AG20443 (cell line): ENCODE measurements around the gene CCDC54.
A peak's percentile ranks its signal among the peaks of the same experiment; 100 is the strongest.

Source experiments
- DNase-seq: peaks from one replicate; pipeline ENCODE4 v3.0.0; 2012; ENCODE audit warnings: low spot score, mixed read lengths

The CCDC54 gene

DNA sequence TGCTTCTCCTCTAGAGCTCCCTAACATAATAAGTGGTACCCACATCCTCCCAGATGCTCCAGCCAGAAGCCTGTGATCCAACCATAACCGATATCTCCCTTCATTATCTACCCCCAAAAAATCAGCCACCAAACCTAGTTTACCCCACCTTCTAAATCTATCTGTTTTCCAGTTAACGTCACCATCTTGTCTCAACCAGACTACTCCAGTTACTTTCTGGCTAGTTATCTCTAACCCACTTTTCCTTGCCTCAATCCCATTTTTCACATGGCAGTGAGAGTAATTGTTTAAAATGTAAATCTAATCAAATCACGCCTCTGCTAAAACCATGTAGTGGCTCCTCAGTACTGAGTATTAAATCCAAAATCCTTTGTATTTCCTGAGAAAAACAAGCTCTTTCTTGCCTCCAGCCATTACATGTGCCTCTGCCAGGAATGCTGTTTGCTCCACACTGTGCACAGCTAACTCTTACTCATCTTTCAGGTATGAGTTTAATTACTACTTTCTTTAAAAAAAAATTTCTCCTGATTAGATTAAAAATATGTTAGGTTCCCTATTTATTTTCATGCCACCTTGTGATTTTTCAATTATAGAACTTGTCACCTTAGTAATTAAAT lies 15.4 kb downstream of the CCDC54 start:
- peak; percentile 62 for DNase-seq

DNA sequence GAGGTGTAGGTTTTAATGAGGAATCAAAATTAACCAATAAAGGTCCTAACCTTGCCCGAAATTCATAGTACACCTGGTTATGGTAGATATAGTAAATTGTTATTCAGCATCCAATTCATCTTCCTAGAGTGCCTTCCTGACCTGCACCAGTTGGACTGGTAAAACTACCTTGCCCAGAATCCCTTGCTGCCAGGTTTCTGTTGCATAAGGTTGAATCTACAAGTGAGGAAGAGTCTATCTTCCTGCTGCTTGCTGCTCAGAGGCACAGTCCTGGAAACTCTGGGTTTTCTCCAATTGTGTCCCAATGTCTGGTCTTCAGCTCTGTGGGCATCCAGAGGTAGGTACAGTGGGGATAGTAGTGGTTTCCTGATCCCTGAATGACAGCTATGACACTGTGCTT lies 17.3 kb downstream of the CCDC54 start:
- DNase-seq = no peak

DNA sequence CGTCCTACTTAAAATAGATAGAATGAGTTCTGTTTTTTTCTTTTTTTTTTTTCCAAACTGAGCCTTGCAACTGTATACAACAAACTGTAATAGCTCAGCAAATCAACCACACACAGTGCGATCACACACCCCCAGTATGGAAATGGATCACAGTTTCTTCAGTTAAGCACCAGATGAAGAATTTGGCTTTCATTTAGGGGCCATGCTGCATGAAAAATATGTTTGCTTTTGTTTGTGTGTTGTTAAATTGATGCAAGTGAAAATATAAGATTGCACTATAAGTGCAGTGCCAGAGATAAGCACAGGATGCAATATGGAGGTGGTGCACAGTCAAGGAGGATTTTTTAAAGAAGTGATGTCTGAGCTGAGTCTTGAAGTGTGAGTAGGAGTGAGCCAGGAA lies 17.8 kb downstream of the CCDC54 start:
- no peak for DNase-seq

DNA sequence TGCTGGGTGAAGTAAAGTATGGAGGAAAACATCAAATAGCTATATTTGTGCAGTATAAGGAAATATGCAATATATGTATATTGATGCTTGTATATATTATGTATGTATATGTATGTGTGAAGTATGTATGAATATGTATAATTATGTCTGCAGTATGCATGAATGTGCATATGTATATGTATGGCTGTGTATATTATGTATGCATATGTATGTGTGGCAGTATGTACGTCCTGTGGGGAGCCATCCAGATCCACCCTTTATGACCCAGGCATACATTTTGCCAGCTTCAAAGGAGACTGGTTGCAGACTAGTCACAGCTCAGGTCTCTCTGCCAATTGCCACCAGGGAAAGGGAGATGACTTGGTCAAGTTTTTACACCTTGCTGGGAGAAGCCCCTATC lies 24.1 kb downstream of the CCDC54 start:
- no peak for DNase-seq

DNA sequence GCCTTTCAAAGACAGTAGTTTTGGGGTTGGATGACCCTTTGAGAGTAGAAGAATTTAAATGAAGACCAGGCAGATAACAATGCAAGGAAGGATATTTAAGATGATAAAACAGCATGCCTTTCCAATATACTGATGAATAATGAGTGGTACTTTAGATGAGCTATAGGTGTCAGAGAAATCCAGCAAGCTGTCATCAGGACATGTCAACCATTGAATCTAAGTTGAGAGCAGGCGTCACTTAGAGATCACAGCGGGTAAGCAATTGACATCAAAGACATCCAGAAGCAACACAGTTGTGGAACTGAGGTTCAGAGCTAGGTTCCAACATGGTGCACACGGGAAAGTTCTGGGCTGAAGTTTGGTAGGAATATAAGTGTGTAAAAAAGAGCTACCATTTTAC lies 25.0 kb downstream of the CCDC54 start:
- no peak for DNase-seq

DNA sequence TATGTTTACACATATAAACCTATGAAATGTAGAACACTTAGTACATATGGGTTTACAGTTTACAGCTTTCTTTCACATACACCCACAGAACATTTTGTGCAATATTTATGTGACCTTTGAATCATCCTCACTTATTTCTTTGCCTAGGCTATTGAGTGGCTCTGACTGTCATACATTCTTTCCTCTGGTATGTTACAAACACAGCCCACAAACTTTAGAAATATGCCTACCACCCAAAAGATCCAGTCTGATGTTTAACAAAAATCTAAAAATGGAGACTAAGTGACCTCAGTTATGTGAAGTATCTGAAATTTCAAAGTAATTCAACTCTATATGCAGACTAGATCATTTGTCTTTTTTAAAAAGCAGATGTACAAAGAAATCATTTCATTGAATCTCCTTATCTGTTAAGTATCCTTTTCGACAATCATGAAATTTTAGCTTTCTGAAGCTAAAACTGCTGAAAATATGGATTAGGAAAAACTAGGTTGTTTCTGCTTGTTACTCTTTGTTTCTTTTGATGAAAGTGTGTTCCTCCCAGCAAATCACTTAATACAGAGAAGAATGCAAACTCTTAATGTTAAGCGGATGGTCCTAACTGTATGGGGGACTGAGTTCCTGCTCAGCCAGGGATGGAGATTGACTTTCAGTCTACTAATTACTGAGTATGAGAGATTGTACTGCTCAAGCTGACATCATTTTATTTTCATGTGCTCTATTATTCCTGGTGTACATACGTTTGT lies 27.7 kb downstream of the CCDC54 start:
- peak; percentile 73 for DNase-seq

DNA sequence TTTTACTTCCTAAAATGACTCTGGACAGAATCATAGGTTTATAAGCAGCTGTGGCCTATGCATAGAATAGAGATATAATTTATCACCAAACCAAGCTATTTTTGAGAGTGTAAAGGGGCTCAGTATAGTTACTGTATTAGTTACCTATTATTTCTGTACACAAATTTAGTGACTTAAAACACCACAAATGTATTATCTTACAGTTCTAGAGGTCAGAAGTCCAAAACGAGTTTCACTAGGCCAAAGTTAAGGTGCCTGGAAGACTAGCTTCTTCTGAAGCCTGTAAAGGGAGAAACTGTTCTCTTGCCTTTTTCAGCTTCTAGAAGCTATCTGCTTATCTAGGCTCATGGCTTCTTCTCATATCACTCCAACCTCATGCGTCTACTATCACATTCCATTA lies 30.1 kb downstream of the CCDC54 start:
- DNase-seq = no peak

DNA sequence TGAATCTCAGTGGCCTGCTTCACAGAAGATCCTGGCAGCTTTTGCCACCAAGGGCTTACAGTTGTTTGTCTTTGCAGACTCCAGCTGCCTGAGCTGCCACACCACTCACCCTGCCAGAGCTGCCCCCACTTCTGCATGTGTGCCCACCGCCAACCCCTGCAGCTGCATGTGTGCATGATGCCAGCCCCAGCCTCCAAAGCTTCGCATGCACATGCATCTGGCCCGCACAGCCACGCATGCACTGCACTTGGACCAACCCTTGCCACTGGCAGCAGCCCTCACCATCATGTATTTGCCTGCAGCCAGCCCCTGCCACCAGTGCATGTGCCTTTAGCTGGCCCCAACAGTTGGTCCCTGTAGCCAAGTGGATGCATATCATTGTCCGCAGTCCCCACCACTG lies 31.3 kb downstream of the CCDC54 start:
- DNase-seq = no peak

DNA sequence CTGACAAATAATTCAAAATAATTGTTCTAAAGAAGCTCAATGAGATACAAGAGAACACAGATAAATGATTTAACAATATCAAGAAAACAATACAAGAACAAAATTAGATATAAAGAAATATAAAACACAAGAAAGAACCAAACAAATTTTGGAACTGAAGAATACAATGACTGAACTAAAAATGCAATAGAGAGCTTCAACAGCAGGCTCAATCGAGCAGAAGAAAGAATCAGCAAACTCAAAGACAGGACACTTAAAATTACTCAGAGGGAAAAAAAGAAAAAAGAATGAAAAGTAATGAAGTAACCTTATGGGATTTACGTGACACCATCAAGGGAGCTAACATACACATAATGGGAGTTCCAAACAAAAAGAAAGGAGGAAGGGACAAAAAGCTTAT lies 32.1 kb downstream of the CCDC54 start:
- DNase-seq = no peak

DNA sequence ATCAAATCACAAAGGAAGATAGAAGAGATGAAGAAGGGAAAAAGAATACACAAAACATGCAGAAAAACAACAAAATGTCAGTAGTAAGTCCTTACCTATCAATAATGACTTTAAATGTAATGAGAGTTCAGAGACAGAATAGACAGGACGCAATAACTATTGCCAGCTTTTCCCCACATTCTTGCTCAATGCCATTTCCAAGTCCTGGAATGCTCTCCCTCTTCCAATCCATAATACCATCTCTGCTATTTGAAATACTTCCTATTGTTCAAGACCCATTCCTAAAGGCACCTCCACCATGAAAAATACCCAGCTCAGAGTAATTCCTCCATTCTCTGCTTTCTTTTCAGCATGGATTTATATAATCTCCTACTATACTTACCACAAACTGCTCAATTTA lies 33.4 kb downstream of the CCDC54 start:
- DNase-seq = no peak

DNA sequence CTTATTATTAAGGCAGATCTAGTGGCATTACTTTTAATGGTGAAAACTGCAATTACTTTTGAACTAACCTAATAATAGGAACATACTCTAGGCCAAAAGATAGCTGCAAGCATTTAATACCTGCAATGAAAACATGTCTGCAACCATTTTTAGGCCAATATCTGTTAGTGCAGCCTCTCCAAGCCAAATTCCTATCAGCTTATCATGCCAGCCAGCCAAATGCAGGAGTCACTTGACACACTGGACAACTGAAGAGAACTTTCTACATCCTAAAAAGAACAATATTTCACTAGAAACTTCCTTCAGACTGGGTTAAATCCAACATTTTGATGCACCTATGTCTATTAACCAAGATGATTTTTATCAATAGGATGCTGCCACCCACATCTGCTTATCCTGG lies 33.8 kb downstream of the CCDC54 start:
- no peak for DNase-seq

DNA sequence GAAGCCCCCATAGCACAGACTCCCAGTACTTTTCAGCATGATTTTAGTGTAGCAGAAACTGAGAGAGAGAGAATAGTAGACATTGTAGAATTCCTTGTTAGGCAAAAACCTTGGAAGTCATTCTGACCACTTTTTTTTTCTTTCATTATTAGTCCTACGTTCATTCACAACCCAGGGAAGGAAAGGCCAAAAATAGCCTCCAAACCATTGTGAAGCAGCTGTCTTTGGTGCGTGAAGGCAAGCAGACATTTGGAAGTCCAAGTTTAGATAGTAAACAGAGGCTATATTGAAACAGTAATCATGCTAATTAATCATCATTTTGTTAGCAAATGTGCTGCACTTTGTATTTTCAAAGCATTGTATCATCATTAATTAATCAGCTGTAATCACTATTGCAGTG lies 34.5 kb downstream of the CCDC54 start:
- DNase-seq = no peak

DNA sequence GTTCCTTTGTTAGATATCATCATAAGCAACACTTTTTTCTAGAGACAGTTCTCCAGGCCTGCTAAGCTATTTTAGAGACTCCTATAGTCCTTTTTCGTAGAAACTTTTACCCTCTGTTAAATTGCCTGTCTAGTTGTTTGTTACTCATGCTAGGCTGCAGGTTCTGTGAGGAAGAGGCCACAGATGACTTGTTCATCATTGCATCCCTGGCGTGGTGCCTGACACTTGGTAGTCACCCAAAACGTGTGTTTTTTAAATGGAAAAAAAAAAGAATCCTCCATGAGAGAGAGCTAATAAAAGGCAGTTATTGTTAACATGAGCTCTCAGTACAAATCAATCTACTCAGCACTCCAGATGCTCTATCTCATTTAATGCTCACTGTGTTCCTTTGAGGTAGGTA lies 35.1 kb downstream of the CCDC54 start:
- peak; percentile 48 for DNase-seq

DNA sequence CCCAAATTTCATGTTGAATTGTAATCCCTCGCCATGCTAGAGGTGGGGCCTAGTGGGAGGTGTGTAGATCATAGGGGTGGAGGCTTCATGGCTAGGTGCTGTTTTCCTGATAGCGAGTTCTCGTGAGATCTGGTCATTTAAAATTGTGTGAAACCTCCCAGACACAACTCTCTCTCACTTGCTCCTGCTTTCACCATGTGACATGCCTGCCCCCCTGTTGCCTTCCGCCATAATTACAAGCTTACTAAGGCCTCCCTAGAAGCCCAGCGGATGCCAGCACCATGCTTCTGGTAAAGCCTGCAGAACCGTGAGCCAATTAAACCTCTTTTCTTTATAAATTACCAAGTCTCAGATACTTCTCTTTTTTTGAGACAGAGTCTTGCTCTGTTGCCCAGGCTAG lies 36.0 kb downstream of the CCDC54 start:
- no peak for DNase-seq

DNA sequence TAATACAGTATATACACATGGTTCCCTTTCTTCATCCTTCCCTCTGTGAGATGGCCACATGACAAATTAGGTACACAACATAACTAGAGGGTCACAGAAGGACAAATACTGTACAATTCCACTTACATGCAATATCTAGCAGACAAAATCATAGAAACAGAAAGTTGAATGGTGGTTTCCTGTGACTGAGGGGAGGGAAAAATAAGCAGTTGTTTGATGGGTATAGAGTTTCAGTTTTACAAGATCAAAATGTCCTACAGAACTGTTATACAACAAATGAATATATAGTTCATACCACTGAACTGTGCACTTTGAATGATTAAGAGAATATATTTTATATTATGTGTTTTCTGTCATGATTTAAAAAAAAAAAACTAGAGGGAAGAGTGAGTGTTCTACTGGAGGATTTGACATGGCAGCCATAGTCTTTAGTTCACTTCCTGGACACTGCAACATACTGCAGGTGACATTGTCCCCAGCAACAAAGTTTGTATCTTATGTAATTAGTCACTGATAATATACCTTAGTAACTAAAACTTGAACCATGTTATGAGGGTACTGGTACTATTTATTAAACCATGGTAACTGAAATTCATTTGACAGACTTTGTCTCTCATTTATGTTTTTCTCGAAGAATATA lies 37.2 kb downstream of the CCDC54 start:
- DNase-seq = no peak

DNA sequence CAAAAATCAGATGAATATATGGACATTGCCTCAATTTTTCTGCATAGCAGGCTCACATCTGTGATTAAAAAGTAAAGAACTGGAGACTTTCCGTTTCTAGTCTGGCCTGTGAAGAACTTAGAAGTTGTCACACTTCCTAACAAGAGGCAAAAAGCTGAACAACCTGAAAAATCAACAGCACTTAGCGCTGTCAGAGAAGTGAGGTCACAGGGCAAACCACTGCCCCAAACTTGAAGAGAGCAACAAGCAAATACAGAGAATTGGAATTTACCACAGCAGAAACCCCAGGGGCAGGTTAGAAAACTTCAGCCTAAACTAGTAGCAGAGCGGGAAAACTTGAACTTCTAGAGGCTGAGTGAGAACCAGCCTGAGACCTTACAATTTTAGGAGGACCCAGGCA lies 38.9 kb downstream of the CCDC54 start:
- DNase-seq = no peak

DNA sequence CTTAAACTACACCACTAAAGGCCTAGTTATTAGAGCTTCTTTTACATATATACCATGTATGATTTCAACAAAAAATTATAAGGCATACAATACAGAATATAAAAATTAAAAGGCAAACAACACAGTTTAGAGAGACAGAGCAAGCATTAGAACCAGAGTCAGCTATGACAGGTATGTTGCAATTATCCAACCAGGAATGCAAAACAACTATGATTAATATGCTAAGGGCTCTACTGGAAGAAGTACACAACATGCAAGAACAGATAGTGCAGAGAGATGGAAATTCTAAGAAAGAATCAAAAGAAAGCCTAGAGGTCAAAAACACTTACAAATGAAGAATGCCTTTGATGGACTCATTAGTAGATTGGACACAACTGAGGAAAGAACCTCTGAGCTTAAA lies 39.6 kb downstream of the CCDC54 start:
- DNase-seq = no peak

DNA sequence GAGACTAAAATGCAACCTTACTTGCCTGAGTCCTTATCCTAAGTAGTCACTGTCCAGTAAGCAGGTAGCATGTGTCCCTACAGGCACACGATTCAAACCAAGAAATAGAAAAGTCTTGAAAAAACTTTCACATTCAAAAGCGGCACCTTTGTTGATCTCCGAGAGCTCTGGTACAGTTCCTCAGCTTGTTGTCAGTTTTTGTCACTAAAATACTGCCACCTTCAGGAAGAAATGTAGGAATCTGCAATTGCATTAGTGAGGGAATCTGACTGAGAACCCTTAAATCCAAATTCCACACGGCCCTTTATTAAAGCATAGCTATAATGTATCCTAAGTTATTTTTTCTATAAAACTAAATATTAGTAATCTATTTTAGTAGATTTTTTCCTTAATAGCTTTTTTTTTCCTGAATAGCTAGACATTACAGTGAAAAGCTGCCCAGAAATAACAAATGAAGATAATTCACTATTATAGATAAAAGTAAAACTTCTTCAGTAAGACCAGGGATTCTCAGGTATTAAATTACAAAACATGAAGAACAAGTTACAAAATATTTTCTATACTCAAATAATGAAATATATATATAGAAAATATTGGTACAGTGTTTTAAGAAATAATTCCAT lies 44.0 kb downstream of the CCDC54 start:
- DNase-seq = peak; percentile 57

DNA sequence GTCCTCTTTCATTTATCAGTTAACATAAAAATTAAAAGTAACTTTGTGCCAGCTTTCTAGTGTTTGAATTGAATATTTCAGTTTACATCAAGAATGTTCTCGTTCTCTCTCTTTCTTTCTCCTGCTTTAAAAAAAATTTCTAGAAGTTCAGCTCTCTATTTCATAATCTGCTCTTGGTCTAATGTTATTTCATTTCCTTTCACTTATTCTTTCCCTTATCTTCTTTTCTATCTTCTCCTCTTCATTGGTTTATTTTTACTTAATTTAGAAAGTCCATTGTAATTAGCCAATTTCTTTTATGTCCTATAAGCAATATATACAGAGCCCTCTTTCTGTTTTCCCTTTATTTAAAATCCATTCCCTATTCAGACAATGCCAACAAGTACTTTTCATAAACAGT lies 44.6 kb downstream of the CCDC54 start:
- no peak for DNase-seq

DNA sequence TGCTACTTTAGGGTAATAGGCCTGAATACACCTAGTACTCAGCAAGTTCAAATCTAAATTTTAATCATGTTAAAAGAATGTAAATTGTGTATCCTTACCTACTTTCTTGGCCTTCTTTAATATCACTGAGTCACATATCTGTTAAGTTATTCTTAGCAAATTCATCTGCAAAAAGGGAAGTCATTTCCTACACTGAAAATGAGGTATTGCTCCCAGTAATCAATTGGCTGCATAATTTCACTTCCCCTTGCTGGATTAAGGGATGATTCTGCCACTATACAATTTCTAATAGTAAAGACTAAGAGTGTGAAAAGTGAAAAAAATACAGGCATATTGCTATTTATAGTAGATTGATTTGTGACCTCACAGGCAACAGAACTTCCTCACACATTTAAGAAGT lies 47.8 kb downstream of the CCDC54 start:
- no peak for DNase-seq

DNA sequence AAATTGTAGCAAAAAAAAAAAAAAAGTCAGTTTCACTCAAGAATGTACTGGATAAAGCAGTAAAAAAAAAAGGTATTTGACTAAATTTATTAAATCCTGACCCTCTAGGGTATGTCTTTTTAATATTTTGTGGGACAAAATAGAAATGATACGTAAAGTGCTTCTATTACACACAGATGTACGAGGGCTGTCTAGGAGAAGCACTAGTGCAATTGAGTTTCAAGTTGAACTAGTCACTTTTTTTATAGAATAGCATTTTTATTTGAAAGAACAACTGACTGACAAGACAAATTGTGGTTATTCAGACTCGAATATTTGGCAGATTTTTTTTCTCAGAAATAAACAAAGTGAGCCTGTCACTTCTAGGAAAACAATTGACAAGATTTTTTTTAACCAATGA lies 49.0 kb downstream of the CCDC54 start:
- DNase-seq = no peak
